OCI-LY1 (cell line): Measurements from ENCODE around the gene LRRC4B.
"Not testable (repeated sequence)": the region's sequence is repeated elsewhere in the genome, so short reads cannot be mapped to it uniquely, and the experiment has no call there.

Source experiments
- H2AFZ ChIP-seq: fragments of 200-600 bp; sonication (generic), shearing (Covaris generic); 2 replicates; pipeline ENCODE4 v1.6.0; 2014; ENCODE audit warnings: antibody characterized with exemption, mild to moderate bottlenecking, low read length
- H3F3A ChIP-seq: fragments of 200-600 bp; sonication (generic), shearing (Covaris generic); 2 replicates; pipeline ENCODE4 v1.6.0; 2014; ENCODE audit warnings: mild to moderate bottlenecking, antibody characterized with exemption, low read length, moderate library complexity; ENCODE audit not compliant: insufficient read depth
- H3K27ac ChIP-seq: fragments of 200-600 bp; sonication (generic); 2 replicates; pipeline ENCODE4 v1.5.1; 2014; ENCODE audit warnings: low read length, mixed run types, mild to moderate bottlenecking, low read depth; ENCODE audit not compliant: poor library complexity, severe bottlenecking
- H3K27me3 ChIP-seq: fragments of 200-600 bp; sonication (generic); 2 replicates; pipeline ENCODE4 v1.6.0; 2014; ENCODE audit warnings: antibody characterized with exemption, mild to moderate bottlenecking, low read length, moderate library complexity; ENCODE audit not compliant: insufficient read depth
- H3K36me3 ChIP-seq: fragments of 200-600 bp; sonication (generic); 2 replicates; pipeline ENCODE4 v1.6.1; 2014; ENCODE audit warnings: mild to moderate bottlenecking, antibody characterized with exemption, low read length, moderate library complexity, mixed read lengths; ENCODE audit not compliant: insufficient read depth
- H3K4me1 ChIP-seq: fragments of 200-600 bp; sonication (generic); 2 replicates; pipeline ENCODE4 v1.5.1; 2014; ENCODE audit warnings: mild to moderate bottlenecking, low read length, moderate library complexity; ENCODE audit not compliant: insufficient read depth, severe bottlenecking
- H3K4me2 ChIP-seq: fragments of 200-600 bp; sonication (generic), shearing (Covaris generic); 2 replicates; pipeline ENCODE4 v1.6.1; 2014; ENCODE audit warnings: low read length
- H3K4me3 ChIP-seq: fragments of 200-600 bp; sonication (generic); 2 replicates; pipeline ENCODE4 v1.5.1; 2014; ENCODE audit warnings: low read length, low read depth, mild to moderate bottlenecking, mixed read lengths; ENCODE audit not compliant: poor library complexity, severe bottlenecking
- H3K79me2 ChIP-seq: fragments of 200-600 bp; shearing (Covaris generic); 2 replicates; pipeline ENCODE4 v1.6.1; 2016; ENCODE audit warnings: mixed run types, low read length, mixed read lengths; ENCODE audit not compliant: insufficient read depth
- H3K9ac ChIP-seq: fragments of 200-600 bp; sonication (generic), shearing (Covaris generic); 2 replicates; pipeline ENCODE4 v1.6.1; 2014; ENCODE audit warnings: mild to moderate bottlenecking, low read length, mixed read lengths
- H3K9me2 ChIP-seq: fragments of 200-600 bp; sonication (generic), shearing (Covaris generic); 2 replicates; pipeline ENCODE4 v1.6.1; 2014; ENCODE audit warnings: low read depth, mild to moderate bottlenecking, low read length, mixed read lengths
- H3K9me3 ChIP-seq: fragments of 200-600 bp; shearing (Covaris generic); 2 replicates; pipeline ENCODE4 v1.6.1; 2014; ENCODE audit warnings: low read length, mixed read lengths
- H4K20me1 ChIP-seq: fragments of 200-600 bp; sonication (generic), shearing (Covaris generic); 2 replicates; pipeline ENCODE4 v1.6.0; 2016; ENCODE audit warnings: mild to moderate bottlenecking, low read length; ENCODE audit not compliant: insufficient read depth
- EZH2 ChIP-seq: fragments of 200-600 bp; sonication (generic), shearing (Covaris generic); IDR thresholded peaks from 2 replicates; pipeline ENCODE4 v1.8.0; 2017; ENCODE audit warnings: borderline replicate concordance, mixed run types, mild to moderate bottlenecking, antibody characterized with exemption, low read length, moderate library complexity, mixed read lengths
- TF ChIP-seq, protein P1 (sequence below): fragments of 200-600 bp; sonication (generic), shearing (Covaris generic); IDR thresholded peaks from 2 replicates; pipeline ENCODE4 v1.5.1; 2017; ENCODE audit warnings: mild to moderate bottlenecking, antibody characterized with exemption, low read length, moderate library complexity, mixed read lengths

Gene LRRC4B

DNA sequence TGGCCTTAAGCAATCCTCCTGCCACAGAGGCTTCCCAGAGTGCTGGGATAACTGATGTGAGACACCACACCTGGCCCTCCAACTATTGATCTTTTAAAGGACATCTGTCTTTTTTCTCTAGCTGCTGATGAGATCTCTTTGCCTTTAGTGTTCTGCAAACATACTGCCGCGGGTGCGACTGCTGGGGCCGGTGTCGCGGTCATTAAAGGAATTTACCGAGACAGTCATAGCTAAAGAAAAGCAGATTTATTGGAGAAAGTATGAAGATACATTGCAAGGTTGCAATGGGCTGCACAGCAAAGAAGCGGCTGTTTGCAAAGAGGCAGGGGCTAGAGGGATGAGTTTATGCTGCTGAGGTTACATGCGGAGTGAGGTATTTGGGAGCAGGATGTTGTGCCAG, 31.2 kb upstream of the LRRC4B start:
- Histone ChIP-seq H3F3A (no peaks in the 10 kb centered on the region), H3K9ac (no peak overlapping the region), H3K36me3 (no peaks in the 10 kb centered on the region), H3K4me3 (no peak overlapping the region), H3K27me3 (0 out of 2 replicates have a peak, but pooled peaks cover 7% of the 10 kb centered on the region), H4K20me1 (no peaks in the 10 kb centered on the region), H3K4me1 (no peaks in the 10 kb centered on the region), H3K79me2 (no peaks in the 10 kb centered on the region), H3K9me3 (no peaks in the 10 kb centered on the region), H2AFZ (no peak overlapping the region), H3K4me2 (no peak overlapping the region), H3K27ac (no peak overlapping the region), H3K9me2 (no peaks in the 10 kb centered on the region)
- no peak for TF ChIP-seq EZH2
- TF ChIP-seq, protein P1, sequence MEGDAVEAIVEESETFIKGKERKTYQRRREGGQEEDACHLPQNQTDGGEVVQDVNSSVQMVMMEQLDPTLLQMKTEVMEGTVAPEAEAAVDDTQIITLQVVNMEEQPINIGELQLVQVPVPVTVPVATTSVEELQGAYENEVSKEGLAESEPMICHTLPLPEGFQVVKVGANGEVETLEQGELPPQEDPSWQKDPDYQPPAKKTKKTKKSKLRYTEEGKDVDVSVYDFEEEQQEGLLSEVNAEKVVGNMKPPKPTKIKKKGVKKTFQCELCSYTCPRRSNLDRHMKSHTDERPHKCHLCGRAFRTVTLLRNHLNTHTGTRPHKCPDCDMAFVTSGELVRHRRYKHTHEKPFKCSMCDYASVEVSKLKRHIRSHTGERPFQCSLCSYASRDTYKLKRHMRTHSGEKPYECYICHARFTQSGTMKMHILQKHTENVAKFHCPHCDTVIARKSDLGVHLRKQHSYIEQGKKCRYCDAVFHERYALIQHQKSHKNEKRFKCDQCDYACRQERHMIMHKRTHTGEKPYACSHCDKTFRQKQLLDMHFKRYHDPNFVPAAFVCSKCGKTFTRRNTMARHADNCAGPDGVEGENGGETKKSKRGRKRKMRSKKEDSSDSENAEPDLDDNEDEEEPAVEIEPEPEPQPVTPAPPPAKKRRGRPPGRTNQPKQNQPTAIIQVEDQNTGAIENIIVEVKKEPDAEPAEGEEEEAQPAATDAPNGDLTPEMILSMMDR, result no peak

DNA sequence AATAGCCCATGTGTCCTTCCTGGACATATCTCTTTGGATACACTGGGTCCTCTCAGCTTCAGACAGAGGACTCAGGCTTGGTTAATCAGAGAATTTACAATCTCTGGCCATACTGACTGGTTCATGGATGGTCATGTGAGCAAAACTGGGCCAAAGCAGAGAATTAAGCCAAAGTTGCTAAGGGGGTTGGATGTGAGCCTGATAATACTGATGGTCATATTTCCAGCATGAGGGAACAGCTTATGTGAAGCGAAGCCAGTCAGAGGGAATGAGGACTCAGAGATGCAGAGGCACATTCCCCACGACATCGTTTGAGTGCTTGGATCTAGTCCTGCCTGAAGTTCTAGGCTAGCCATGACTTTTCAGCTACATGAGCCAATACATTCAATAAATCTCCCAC, 22.0 kb upstream of the LRRC4B start:
- Histone ChIP-seq H3K9me2 (no peaks in the 10 kb centered on the region), H3K4me1 (no peaks in the 10 kb centered on the region), H3K79me2 (no peaks in the 10 kb centered on the region), H4K20me1 (no peaks in the 10 kb centered on the region), H3K4me2 (no peak overlapping the region), H3K9ac (no peak overlapping the region), H2AFZ (no peak overlapping the region), H3K9me3 (no peaks in the 10 kb centered on the region), H3K36me3 (no peaks in the 10 kb centered on the region), H3K27me3 (no peaks in the 10 kb centered on the region), H3F3A (no peaks in the 10 kb centered on the region), H3K27ac (no peak overlapping the region), H3K4me3 (no peak overlapping the region)
- TF ChIP-seq EZH2, result no peak
- TF ChIP-seq, protein P1, result no peak

DNA sequence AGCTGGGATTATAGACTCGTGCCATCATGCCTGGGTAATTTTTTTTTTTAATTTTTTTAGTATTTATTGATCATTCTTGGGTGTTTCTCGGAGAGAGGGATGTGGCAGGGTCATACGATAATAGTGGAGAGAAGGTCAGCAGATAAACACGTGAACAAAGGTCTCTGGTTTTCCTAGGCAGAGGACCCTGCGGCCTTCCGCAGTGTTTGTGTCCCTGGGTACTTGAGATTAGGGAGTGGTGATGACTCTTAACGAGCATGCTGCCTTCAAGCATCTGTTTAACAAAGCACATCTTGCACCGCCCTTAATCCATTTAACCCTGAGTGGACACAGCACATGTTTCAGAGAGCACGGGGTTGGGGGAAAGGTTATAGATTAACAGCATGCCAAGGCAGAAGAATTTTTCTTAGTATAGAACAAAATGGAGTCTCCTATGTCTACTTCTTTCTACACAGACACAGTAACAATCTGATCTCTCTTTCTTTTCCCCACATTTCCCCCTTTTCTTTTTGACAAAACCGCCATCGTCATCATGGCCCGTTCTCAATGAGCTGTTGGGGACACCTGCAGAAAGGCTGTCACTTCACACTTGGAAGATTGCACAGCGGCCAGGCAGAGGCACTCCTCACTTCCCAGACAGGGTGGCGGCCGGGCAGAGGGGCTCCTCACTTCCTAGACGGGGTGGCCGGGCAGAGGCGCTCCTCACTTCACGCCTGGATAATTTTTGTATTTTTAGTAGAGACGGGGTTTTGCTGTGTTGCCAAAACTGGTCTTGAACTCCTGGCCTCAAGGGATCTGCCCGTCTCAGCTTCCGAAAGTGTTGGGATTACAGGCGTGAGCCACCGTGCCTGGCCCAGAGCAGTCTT, 13.8 kb upstream of the LRRC4B start:
- H3K79me2 ChIP-seq, H3K9me3 ChIP-seq, H3K27me3 ChIP-seq, H3K4me3 ChIP-seq, H3F3A ChIP-seq, H4K20me1 ChIP-seq, H2AFZ ChIP-seq, H3K4me2 ChIP-seq, H3K36me3 ChIP-seq, H3K9me2 ChIP-seq, H3K9ac ChIP-seq, H3K4me1 ChIP-seq, H3K27ac ChIP-seq: not testable (repeated sequence)
